Endothelial cell (in vitro differentiated cells): ENCODE data around the gene PFDN2. TPM values are rescaled to one million over a fixed set of nuclear protein-coding genes. Genes with fewer than 3 reads are reported as not detected.
"Not testable (repeated sequence)": the region's sequence is repeated elsewhere in the genome, so short reads cannot be mapped to it uniquely, and the experiment has no call there.

ENCODE experiments used
- DNase-seq: peaks from one replicate; pipeline ENCODE4 v3.0.0; 2021; ENCODE audit warnings: low spot score
- H3K27ac Mint-ChIP-seq: one replicate; pipeline ENCODE4 v1.8.0; 2021; ENCODE audit warnings: mixed read lengths, inconsistent platforms; ENCODE audit not compliant: unreplicated experiment
- H3K27me3 Mint-ChIP-seq: one replicate; pipeline ENCODE4 v1.8.0; 2021; ENCODE audit warnings: mild to moderate bottlenecking, moderate library complexity, mixed read lengths, inconsistent platforms; ENCODE audit not compliant: unreplicated experiment
- H3K36me3 Mint-ChIP-seq: one replicate; pipeline ENCODE4 v1.8.0; 2021; ENCODE audit warnings: mild to moderate bottlenecking, low read depth, mixed read lengths, inconsistent platforms; ENCODE audit not compliant: unreplicated experiment
- H3K4me1 Mint-ChIP-seq: one replicate; pipeline ENCODE4 v1.8.0; 2021; ENCODE audit warnings: mild to moderate bottlenecking, mixed read lengths, inconsistent platforms; ENCODE audit not compliant: unreplicated experiment
- H3K4me3 Mint-ChIP-seq: one replicate; pipeline ENCODE4 v1.8.0; 2021; ENCODE audit warnings: mild to moderate bottlenecking, mixed read lengths, inconsistent platforms; ENCODE audit not compliant: unreplicated experiment
- H3K9me3 Mint-ChIP-seq: one replicate; pipeline ENCODE4 v1.8.0; 2021; ENCODE audit warnings: mixed read lengths, inconsistent platforms; ENCODE audit not compliant: unreplicated experiment
- total RNA-seq: library from RNA; stranded (reverse); fragmentation: NEBNext Ultra II Directional; extraction: Animal tissue kit (Norgen Biotek cat#: 25700); gene quantifications from one replicate; pipeline ENCODE4 v1.2.1, GENCODE V29; 2021; ENCODE audit not compliant: unreplicated experiment
- TF ChIP-seq, protein P1 (sequence below): fragments of 200-600 bp; sonication (generic); IDR thresholded peaks from one replicate; pipeline ENCODE4 v1.5.0; 2021; ENCODE audit warnings: antibody characterized with exemption; ENCODE audit not compliant: unreplicated experiment

PFDN2 gene
- total RNA-seq, 1 donor from 2014 or later = 73.8 TPM

GRCh38 chr1:161122967-161123366 lies 5.1 kb upstream of the PFDN2 start:
- Mint-ChIP-seq H3K27ac (no peak overlapping the region), H3K27me3 (peaks cover 7% of the 10 kb centered on the region)

DNA sequence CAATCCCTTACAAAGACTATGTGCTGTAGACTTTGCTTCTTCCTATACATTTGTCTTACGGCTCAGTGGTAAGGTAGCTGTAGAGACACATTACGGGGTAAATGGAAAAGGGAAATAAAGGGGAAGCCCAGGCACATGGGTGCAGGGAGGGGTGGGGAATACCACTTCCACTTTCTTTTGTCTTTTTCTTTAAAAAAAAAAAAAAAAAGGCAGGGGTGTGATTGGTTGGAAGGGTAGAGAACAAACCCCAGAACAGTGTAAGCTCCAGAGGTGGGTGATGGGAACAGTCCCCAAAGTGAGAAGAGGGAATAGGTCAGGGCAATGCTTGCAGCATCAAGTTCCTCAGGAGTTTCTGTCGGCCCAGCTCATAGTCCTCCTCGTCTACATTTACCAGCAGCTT lies 4.0 kb upstream of the PFDN2 start:
- H3K4me3 Mint-ChIP-seq = no peak overlapping the region
- H3K36me3 Mint-ChIP-seq = peaks cover 49% of the 10 kb centered on the region
- H3K4me1 Mint-ChIP-seq = peaks cover 52% of the 10 kb centered on the region
- no peak for DNase-seq
- TF ChIP-seq, protein P1, sequence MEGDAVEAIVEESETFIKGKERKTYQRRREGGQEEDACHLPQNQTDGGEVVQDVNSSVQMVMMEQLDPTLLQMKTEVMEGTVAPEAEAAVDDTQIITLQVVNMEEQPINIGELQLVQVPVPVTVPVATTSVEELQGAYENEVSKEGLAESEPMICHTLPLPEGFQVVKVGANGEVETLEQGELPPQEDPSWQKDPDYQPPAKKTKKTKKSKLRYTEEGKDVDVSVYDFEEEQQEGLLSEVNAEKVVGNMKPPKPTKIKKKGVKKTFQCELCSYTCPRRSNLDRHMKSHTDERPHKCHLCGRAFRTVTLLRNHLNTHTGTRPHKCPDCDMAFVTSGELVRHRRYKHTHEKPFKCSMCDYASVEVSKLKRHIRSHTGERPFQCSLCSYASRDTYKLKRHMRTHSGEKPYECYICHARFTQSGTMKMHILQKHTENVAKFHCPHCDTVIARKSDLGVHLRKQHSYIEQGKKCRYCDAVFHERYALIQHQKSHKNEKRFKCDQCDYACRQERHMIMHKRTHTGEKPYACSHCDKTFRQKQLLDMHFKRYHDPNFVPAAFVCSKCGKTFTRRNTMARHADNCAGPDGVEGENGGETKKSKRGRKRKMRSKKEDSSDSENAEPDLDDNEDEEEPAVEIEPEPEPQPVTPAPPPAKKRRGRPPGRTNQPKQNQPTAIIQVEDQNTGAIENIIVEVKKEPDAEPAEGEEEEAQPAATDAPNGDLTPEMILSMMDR = no peak
- no peak overlapping the region for H3K27ac Mint-ChIP-seq
- H3K27me3 Mint-ChIP-seq = peaks cover 9% of the 10 kb centered on the region
- no peaks in the 10 kb centered on the region for H3K9me3 Mint-ChIP-seq

More at GRCh38 chr1:161122967-161123366, 5.1 kb upstream of the PFDN2 start:
- Mint-ChIP-seq H3K9me3 (no peaks in the 10 kb centered on the region), H3K4me1 (peaks cover 63% of the 10 kb centered on the region), H3K36me3 (peaks cover 59% of the 10 kb centered on the region), H3K4me3 (peak overlapping the region; percentile 79)
- DNase-seq = no peak
- TF ChIP-seq, protein P1 = no peak

GRCh38 chr1:161121042-161121650 lies 3.3 kb upstream of the PFDN2 start:
- TF ChIP-seq, protein P1 = no peak
- Mint-ChIP-seq H3K4me1 (peaks cover 53% of the 10 kb centered on the region), H3K27me3 (peaks cover 11% of the 10 kb centered on the region), H3K36me3 (peaks cover 44% of the 10 kb centered on the region), H3K4me3 (peak overlapping the region; percentile 71), H3K27ac (peak overlapping the region; percentile 64), H3K9me3 (no peaks in the 10 kb centered on the region)
- no peak for DNase-seq

DNA sequence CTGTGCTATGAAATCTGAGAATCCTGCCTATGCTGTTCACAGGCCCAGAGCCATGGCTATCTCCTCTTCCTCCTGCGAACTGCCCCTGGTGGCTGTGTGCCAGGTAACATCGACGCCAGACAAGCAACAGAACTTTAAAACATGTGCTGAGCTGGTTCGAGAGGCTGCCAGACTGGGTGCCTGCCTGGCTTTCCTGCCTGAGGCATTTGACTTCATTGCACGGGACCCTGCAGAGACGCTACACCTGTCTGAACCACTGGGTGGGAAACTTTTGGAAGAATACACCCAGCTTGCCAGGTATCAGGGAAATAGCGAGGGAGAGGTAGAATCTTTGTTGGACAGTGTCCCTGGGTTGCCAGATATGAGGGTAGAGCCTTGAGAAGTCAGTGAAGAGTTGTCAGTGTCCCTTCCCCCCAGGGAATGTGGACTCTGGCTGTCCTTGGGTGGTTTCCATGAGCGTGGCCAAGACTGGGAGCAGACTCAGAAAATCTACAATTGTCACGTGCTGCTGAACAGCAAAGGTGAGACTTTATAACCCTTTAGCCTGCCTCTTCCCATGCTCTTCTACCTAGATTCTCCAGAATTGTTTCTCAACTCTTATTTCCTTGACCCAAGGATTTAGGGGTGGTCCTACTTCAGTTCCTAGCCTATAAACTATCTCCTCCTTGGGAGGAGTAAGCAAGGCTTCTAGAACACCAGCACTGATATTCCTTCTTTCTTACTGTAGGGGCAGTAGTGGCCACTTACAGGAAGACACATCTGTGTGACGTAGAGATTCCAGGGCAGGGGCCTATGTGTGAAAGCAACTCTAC lies 1.5 kb upstream of the PFDN2 start:
- no peaks in the 10 kb centered on the region for H3K9me3 Mint-ChIP-seq
- TF ChIP-seq, protein P1 = peak; percentile 41
- peaks cover 11% of the 10 kb centered on the region for H3K27me3 Mint-ChIP-seq
- peaks cover 35% of the 10 kb centered on the region for H3K36me3 Mint-ChIP-seq
- DNase-seq = peak; percentile 27
- H3K4me3 Mint-ChIP-seq = peak overlapping the region; percentile 95
- H3K4me1 Mint-ChIP-seq = peaks cover 53% of the 10 kb centered on the region
- H3K27ac Mint-ChIP-seq = peak overlapping the region; percentile 95

DNA sequence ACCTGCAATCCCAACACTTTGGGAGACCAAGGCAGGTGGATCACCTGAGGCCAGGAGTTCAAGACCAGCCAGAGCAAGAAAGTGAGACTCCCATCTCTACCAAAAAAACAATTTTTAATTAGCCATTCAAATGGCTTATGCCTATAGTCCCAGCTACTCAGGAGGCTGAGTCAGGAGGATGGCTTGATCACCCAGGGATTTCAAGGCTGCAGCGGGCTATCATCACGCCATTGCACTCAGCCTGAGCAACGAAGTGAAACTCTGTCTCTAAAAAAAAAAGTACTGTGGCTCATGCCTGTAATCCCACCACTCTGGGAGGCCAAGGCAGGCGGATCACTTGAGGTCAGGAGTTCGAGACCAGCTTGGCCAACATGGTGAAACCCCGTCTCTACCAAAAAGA lies 1.9 kb downstream of the PFDN2 start:
- H3K27ac Mint-ChIP-seq, H3K4me3 Mint-ChIP-seq, DNase-seq, H3K9me3 Mint-ChIP-seq, H3K27me3 Mint-ChIP-seq: not testable (repeated sequence)
- Mint-ChIP-seq H3K4me1 (peaks cover 50% of the 10 kb centered on the region), H3K36me3 (peaks cover 13% of the 10 kb centered on the region)
